T47D (cell line): Measurements from ENCODE around the gene PGM2.
"Not testable (repeated sequence)": the region's sequence is repeated elsewhere in the genome, so short reads cannot be mapped to it uniquely, and the experiment has no call there.

Experiments used
- DNase-seq, 2 experiments: peaks; one replicate each; pipeline versions ENCODE4 v3.0.0 to v3.0.0-alpha.2; 2011 to 2012; ENCODE audit warnings: low read depth in 1 of 2, low spot score in 1 of 2
- JUND ChIP-seq: IDR thresholded peaks from 2 replicates; pipeline ENCODE4 v1.6.1; 2012; ENCODE audit warnings: low read depth
- in situ Hi-C: cut with HindIII; loops from 2 replicates; pipeline ENCODE4 v1.10.0; 2016; ENCODE audit warnings: low sequenced_read_pairs, low pct_unique_long_range_greater_than_20kb

Gene PGM2

GRCh38 chr4:37826295-37827029 lies at the start of gene PGM2:
PGM2 (plus strand) TSS chr4:37826686; CDS start chr4:37826733, 47 bp downstream.
- TF ChIP-seq JUND = no peak
- in situ Hi-C loops = no loop called here
- peak; percentile 72 to 81 for DNase-seq

- DNase-seq = no peak
- no peak for TF ChIP-seq JUND
- in situ Hi-C loops = no loop called here
Observed at GRCh38 chr4:37779896-37780295, 46.6 kb upstream of the PGM2 start.

DNA sequence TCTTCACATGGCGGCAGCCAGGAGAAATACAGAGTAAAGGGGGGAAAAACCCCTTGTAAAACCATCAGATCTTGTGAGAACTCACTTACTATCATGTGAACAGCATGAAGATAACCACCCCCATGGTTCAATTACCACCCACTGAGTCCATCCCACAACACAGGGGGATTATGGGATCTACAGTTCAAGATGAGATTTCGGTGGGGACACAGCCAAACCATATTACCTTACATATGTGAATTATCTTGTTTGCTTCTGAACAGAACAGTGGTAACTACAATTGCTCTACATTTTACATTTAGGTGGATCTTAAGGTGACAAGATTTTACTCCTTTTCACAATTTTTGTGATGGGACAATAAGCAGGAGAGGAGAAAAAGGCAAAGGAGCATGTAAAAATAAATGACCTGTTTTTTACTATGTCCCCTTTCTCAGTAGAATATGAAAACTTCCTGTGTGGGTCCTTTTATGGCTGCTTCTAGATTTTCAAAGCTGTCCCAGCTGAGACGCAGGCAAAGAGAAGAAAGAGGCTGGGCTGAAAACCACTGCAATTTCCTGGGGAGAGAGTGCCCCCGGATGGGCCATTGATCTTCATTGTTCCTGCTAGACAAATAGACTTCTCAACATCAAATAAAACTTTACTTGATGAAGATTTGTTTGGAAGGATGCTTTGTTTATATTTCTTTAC lies 45.9 kb upstream of the PGM2 start:
- peak in 1 of 2 experiments; percentile 26 for DNase-seq
- in situ Hi-C loops = no loop called here
- TF ChIP-seq JUND = no peak

- in situ Hi-C loops = no loop called here
- no peak for TF ChIP-seq JUND
- DNase-seq = no peak
Observed at GRCh38 chr4:37781131-37781455, 45.4 kb upstream of the PGM2 start.

GRCh38 chr4:37786267-37786666 lies 40.2 kb upstream of the PGM2 start:
- in situ Hi-C loops, DNase-seq: not testable (repeated sequence)

DNA sequence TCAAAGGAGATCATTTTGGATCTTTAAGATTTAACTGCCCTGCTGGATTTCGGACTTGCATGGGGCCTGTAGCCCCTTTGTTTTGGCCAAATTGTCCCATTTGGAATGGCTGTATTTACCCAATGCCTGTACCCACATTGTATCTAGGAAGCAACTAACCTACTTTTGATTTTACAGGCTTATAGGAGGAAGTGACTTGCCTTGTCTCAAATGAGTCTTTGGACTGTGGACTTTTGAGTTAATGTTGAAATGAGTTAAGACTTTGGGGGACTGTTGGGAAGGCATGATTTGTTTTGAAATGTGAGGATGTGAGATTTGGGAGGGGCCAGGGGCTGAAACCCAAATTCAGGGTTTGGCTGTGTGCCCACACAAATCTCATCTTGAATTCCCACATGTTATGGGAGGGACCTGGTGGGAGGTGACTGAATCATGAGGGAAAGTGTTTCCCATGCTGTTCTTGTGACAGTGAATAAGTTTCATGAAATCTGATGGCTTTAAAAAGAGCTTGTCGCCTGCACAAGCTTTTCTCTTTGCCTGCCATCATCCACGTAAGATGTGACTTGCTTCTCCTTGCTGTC lies 38.5 kb upstream of the PGM2 start:
- DNase-seq, in situ Hi-C loops: not testable (repeated sequence)

DNA sequence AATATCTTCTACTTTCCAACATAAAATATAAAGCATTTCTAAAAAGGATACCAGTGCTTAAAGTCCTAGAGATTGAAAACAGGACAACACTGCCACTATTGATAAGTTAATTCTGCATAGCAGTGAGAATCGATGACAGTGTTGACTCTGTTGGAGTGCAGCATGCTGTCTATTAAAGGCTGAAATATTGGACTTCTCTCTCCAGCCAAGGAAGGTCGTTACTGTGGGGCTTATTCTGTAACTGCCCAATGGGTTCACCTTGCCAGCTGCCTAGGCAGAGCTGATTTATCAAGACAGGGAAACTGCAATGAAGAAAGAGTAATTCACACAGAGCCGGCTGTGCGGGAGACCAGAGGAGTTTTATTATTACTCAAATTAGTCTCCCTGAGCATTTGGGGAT lies 37.7 kb upstream of the PGM2 start:
- no peak for TF ChIP-seq JUND
- in situ Hi-C loops = no loop called here

GRCh38 chr4:37792241-37792640 lies 34.2 kb upstream of the PGM2 start:
- in situ Hi-C loops = no loop called here

More for the DNA sequence above, 37.7 kb upstream of the PGM2 start:
- DNase-seq = no peak

GRCh38 chr4:37793562-37793961 lies 32.9 kb upstream of the PGM2 start:
- TF ChIP-seq JUND = no peak
- in situ Hi-C loops = no loop called here
- DNase-seq = peak; percentile 22 to 77

More at GRCh38 chr4:37792241-37792640, 34.2 kb upstream of the PGM2 start:
- TF ChIP-seq JUND = no peak
- no peak for DNase-seq

DNA sequence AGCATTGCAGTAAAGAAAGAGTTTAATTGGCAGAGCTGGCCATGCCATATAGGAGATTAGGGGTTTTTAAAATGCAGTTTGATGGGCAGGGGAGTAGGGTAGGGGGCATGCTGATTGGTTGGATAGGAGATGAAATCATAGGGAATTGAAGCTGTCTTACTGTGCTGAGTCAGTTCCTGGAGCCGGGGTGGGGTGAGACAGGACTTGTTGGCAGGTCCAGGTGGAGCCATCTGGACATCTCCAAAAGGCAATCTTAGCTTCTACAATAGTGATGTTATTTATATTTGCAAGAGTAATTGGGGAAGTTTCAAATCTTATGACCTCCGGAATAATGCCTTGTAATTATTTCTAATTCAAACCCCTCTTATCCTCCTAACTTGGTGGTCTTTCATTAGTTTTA lies 32.4 kb upstream of the PGM2 start:
- no peak for TF ChIP-seq JUND
- in situ Hi-C loops = no loop called here
- no peak for DNase-seq

- in situ Hi-C loops = no loop called here
- TF ChIP-seq JUND = no peak
Observed at GRCh38 chr4:37795581-37796195, 30.8 kb upstream of the PGM2 start.

DNA sequence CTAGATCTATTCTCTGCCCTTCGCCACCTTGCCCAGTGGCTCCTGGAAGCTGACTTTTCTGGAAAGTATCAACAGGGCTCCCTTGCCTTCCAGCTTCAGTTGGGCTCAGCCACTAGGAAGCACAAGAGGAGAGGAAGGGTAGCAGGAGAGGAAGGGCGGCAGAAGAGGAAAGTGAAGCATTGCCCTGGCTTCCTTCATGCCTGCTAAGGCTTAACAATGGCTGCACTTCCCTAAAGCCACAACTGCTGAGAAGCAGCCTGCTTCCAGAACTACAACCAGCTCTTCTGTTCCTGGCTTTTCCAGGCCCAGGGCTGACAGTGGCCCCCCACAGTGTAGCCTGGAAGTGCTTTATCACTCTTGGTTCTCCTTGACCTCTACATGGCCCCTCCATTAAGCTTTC lies 29.1 kb upstream of the PGM2 start:
- DNase-seq = no peak
- no peak for TF ChIP-seq JUND
- in situ Hi-C loops = no loop called here

More at GRCh38 chr4:37795581-37796195, 30.8 kb upstream of the PGM2 start:
- no peak for DNase-seq

GRCh38 chr4:37797923-37798322 lies 28.6 kb upstream of the PGM2 start:
- in situ Hi-C loops = no loop called here
- DNase-seq = no peak
- TF ChIP-seq JUND = no peak
